Stimulated activated CD4-positive, alpha-beta T cell treated with anti-CD3 and anti-CD28 coated beads, TNF-alpha, amount 100 ng/mL, for 48 hours (primary cell): ENCODE data around the gene MRNIP.

ENCODE experiments used
- DNase-seq, 3 donors: peaks; one replicate each; pipeline ENCODE4 v3.0.0-alpha.2; 2020; ENCODE audit warnings: low read depth in 3 of 3

The MRNIP gene

GRCh38 chr5:179821298-179822058 is 37.1 kb downstream of the MRNIP start:
- peak; percentile 67 to 83 (median 75) for DNase-seq

- DNase-seq: peak in 2 of 3 donors; percentile 64 to 80
These were observed 37.9 kb downstream of the MRNIP start, which contains the start of gene SQSTM1 for GRCh38 chr5:179820483-179821297. Gene SQSTM1, plus strand, starts transcription at chr5:179820905. Its CDS starts 32 bp downstream, at chr5:179820937.

- DNase-seq: no peak
These were observed 38.5 kb downstream of the MRNIP start for GRCh38 chr5:179820127-179820482.

GRCh38 chr5:179819296-179820126 is 39.1 kb downstream of the MRNIP start:
- DNase-seq: no peak

GRCh38 chr5:179818746-179819295 is 39.8 kb downstream of the MRNIP start:
- DNase-seq: peak; percentile 64 to 77 (median 68)

- no peak for DNase-seq
These were observed 40.5 kb downstream of the MRNIP start for GRCh38 chr5:179817890-179818745.

- DNase-seq: no peak
These were observed 41.2 kb downstream of the MRNIP start for GRCh38 chr5:179817470-179817840.

- DNase-seq: no peak
These were observed 41.7 kb downstream of the MRNIP start for GRCh38 chr5:179816796-179817469.

GRCh38 chr5:179816401-179816795 is 42.2 kb downstream of the MRNIP start:
- DNase-seq: no peak

GRCh38 chr5:179815491-179816249 is 42.9 kb downstream of the MRNIP start:
- no peak for DNase-seq

- DNase-seq: no peak
These were observed 44.5 kb downstream of the MRNIP start for GRCh38 chr5:179814090-179814489.

- no peak for DNase-seq
These were observed 45.5 kb downstream of the MRNIP start for GRCh38 chr5:179812997-179813607.

- no peak for DNase-seq
These were observed 46.3 kb downstream of the MRNIP start for GRCh38 chr5:179812135-179812825.

- no peak for DNase-seq
These were observed 52.2 kb downstream of the MRNIP start, which contains the start of gene MGAT4B for GRCh38 chr5:179806250-179807048. Gene MGAT4B, minus strand, starts transcription at chr5:179806866. Its CDS starts 283 bp downstream, at chr5:179806583.

GRCh38 chr5:179805529-179806249 is 52.9 kb downstream of the MRNIP start:
- no peak for DNase-seq

GRCh38 chr5:179805070-179805528 is 53.5 kb downstream of the MRNIP start:
- no peak for DNase-seq

GRCh38 chr5:179804555-179804947 is 54.1 kb downstream of the MRNIP start:
- no peak for DNase-seq
